Panc1 (cell line): ENCODE data around the gene GLB1L2.

Experiments used
- CTCF ChIP-seq: fragments of 450-650 bp; IDR thresholded peaks from 2 replicates; pipeline ENCODE4 v1.5.1; 2017; ENCODE audit warnings: mild to moderate bottlenecking
- POLR2AphosphoS5 ChIP-seq: IDR thresholded peaks from 2 replicates; pipeline ENCODE4 v1.6.1; 2012; ENCODE audit warnings: mild to moderate bottlenecking, low read depth, low read length, moderate library complexity

GRCh38 chr11:134398079-134398444 is 66.3 kb downstream of the GLB1L2 start:
- no peak for TF ChIP-seq CTCF
- no peak for TF ChIP-seq POLR2AphosphoS5
